Measurements from ENCODE around the gene BET1. TPM values are rescaled to one million over a fixed set of nuclear protein-coding genes. Genes with fewer than 3 reads are reported as not detected.
"Not testable (repeated sequence)": the region's sequence is repeated elsewhere in the genome, so short reads cannot be mapped to it uniquely, and the experiment has no call there.

BET1 gene
- total and polyA plus RNA-seq, 2 experiments from 2014 or later: 45.5 to 50.7 TPM

DNA sequence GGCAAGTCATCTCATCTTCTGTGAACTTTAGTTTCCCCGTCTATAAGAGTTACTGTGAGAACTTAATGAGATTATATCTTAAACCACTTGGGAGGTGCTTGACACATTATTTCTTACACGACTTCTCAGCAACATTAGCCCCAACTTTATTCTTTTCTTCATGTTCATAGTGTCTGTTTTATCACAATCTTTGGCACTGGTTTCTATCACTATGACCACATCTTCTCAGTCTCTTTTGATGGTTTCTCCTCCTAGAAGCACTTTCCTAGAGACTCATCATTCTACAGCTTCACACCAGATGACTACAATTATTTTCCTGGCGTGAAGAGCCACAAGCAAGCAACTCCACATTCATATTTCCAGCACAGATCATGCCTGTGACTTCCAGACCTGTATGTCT lies 26.5 kb upstream of the BET1 start:
- no peak overlapping the region for H3K4me2 ChIP-seq
- no peaks in the 10 kb centered on the region for H3K9me2 ChIP-seq (replicated peaks; ENCODE audit: insufficient read depth)
- 78% methylated on average over 3 of the region's 3 CpGs for whole genome bisulfite sequencing (ENCODE audit: low lambda C conversion rate, missing lambda C conversion rate)
- H3K36me3 ChIP-seq (replicated peaks; ENCODE audit: insufficient read depth, low read depth): no peaks in the 10 kb centered on the region
- TF ChIP-seq EZH2 (IDR thresholded peaks at IDR 0.05; ENCODE audit: borderline replicate concordance): no peak
- TF ChIP-seq, protein P1, sequence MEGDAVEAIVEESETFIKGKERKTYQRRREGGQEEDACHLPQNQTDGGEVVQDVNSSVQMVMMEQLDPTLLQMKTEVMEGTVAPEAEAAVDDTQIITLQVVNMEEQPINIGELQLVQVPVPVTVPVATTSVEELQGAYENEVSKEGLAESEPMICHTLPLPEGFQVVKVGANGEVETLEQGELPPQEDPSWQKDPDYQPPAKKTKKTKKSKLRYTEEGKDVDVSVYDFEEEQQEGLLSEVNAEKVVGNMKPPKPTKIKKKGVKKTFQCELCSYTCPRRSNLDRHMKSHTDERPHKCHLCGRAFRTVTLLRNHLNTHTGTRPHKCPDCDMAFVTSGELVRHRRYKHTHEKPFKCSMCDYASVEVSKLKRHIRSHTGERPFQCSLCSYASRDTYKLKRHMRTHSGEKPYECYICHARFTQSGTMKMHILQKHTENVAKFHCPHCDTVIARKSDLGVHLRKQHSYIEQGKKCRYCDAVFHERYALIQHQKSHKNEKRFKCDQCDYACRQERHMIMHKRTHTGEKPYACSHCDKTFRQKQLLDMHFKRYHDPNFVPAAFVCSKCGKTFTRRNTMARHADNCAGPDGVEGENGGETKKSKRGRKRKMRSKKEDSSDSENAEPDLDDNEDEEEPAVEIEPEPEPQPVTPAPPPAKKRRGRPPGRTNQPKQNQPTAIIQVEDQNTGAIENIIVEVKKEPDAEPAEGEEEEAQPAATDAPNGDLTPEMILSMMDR (IDR thresholded peaks at IDR 0.05; ENCODE audit: poor library complexity): no peak
- TF ChIP-seq EZH2phosphoT487 (IDR thresholded peaks at IDR 0.05; ENCODE audit: low read depth, severe bottlenecking, unreplicated experiment): no peak
- H3K79me2 ChIP-seq: no peaks in the 10 kb centered on the region
- no peak overlapping the region for H2AFZ ChIP-seq
- no peaks in the 10 kb centered on the region for H3K9me3 ChIP-seq (ENCODE audit: low read depth)
- H4K20me1 ChIP-seq (ENCODE audit: insufficient read depth, poor library complexity, severe bottlenecking): no peaks in the 10 kb centered on the region
- H3K27ac ChIP-seq: no peak overlapping the region
- no peak overlapping the region for H3K4me3 ChIP-seq
- H3K4me1 ChIP-seq (ENCODE audit: insufficient read depth): no peaks in the 10 kb centered on the region
- H3K27me3 ChIP-seq: no peaks in the 10 kb centered on the region
- DNase-seq (ENCODE audit: low spot score): no peak

DNA sequence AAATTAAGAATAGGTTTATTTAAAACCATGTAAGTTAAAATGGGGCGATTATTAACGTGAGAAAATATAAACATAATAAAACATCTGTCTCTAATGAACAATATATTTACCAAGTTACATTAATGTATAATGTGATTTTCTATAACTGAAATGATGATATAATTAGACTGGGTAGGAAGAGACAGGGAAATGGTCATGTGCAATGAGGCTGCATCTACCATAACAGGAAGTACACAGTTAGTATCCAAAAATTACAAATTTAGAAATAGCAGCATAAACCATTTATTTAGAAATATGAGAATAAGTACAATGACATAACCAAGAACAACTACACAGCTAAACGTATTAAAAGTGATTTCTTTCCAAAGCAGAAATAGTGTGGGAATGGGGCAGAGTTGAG lies 25.8 kb upstream of the BET1 start:
- no peaks in the 10 kb centered on the region for H3K9me3 ChIP-seq (ENCODE audit: low read depth)
- TF ChIP-seq EZH2 (IDR thresholded peaks at IDR 0.05; ENCODE audit: borderline replicate concordance): no peak
- TF ChIP-seq, protein P1 (IDR thresholded peaks at IDR 0.05; ENCODE audit: poor library complexity): no peak
- TF ChIP-seq EZH2phosphoT487 (IDR thresholded peaks at IDR 0.05; ENCODE audit: low read depth, severe bottlenecking, unreplicated experiment): no peak
- no peak for DNase-seq (ENCODE audit: low spot score)
- H3K79me2 ChIP-seq: no peaks in the 10 kb centered on the region
- no peak overlapping the region for H3K4me2 ChIP-seq
- no peak overlapping the region for H3K4me3 ChIP-seq
- H3K9me2 ChIP-seq (replicated peaks; ENCODE audit: insufficient read depth): no peaks in the 10 kb centered on the region
- 83% methylated on average over 3 of the region's 3 CpGs for WGBS (ENCODE audit: low lambda C conversion rate, missing lambda C conversion rate)
- H3K4me1 ChIP-seq (ENCODE audit: insufficient read depth): no peaks in the 10 kb centered on the region
- no peaks in the 10 kb centered on the region for H4K20me1 ChIP-seq (ENCODE audit: insufficient read depth, poor library complexity, severe bottlenecking)
- no peak overlapping the region for H3K27ac ChIP-seq
- H2AFZ ChIP-seq: no peak overlapping the region
- H3K36me3 ChIP-seq (replicated peaks; ENCODE audit: insufficient read depth, low read depth): no peaks in the 10 kb centered on the region
- no peaks in the 10 kb centered on the region for H3K27me3 ChIP-seq

DNA sequence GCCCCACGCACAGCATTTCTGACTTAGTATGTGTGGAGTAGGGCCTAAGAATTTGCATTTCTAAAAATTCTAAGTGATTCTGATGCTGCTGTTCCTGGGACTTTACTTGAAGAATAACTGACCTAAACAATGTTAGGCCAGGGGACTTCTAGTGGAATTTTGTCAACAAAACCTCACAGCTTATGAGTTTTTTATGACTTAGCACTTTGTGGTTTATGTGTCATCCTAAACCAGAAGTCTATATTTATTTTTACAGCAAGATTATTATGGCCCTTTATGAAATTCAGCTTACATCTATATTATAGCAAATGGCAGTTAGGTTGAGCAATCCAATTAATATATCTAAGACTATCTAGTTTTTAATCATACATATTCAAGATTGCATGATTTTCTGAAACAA lies 24.6 kb upstream of the BET1 start:
- Histone ChIP-seq H3K27ac (no peak overlapping the region), H4K20me1 (ENCODE audit: insufficient read depth, poor library complexity, severe bottlenecking) (no peaks in the 10 kb centered on the region), H3K27me3 (no peaks in the 10 kb centered on the region), H2AFZ (no peak overlapping the region), H3K9me2 (replicated peaks; ENCODE audit: insufficient read depth) (no peaks in the 10 kb centered on the region), H3K4me2 (no peak overlapping the region), H3K4me1 (ENCODE audit: insufficient read depth) (no peaks in the 10 kb centered on the region), H3K36me3 (replicated peaks; ENCODE audit: insufficient read depth, low read depth) (no peaks in the 10 kb centered on the region), H3K9me3 (ENCODE audit: low read depth) (no peaks in the 10 kb centered on the region), H3K79me2 (no peaks in the 10 kb centered on the region), H3K4me3 (no peak overlapping the region)
- 88% methylated on average over 1 of the region's 1 CpG for WGBS (ENCODE audit: low lambda C conversion rate, missing lambda C conversion rate)
- DNase-seq (ENCODE audit: low spot score): no peak
- TF ChIP-seq EZH2 (IDR thresholded peaks at IDR 0.05; ENCODE audit: borderline replicate concordance): no peak

DNA sequence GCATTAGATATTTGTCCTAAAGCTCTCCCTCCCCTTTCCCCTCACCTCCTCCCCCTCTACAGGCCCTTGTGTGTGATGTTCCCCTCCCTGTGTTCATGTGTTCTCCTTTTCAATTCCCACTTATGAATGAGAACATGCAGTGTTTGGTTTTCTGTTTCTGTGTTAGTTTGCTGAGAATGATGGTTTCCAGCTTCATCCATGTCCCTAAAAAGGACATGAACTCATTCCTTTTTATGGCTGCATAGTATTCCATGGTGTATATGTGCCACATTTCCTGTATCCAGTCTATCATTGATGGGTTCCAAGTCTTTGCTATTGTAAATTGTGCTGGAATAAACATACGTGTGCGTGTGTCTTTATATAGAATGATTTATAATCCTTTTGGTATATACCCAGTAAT lies 22.5 kb upstream of the BET1 start:
- H3K4me1 ChIP-seq (ENCODE audit: insufficient read depth); H3K9me3 ChIP-seq (ENCODE audit: low read depth): not testable (repeated sequence)

More for the DNA sequence above, 22.5 kb upstream of the BET1 start:
- not testable (repeated sequence) for H4K20me1 ChIP-seq (ENCODE audit: insufficient read depth, poor library complexity, severe bottlenecking); H3K9me2 ChIP-seq (replicated peaks; ENCODE audit: insufficient read depth); H3K4me2 ChIP-seq; H3K4me3 ChIP-seq; H3K36me3 ChIP-seq (replicated peaks; ENCODE audit: insufficient read depth, low read depth); H3K79me2 ChIP-seq; H2AFZ ChIP-seq; H3K27me3 ChIP-seq; H3K27ac ChIP-seq; DNase-seq (ENCODE audit: low spot score)
- WGBS (ENCODE audit: low lambda C conversion rate, missing lambda C conversion rate): 92% methylated on average over 2 of the region's 2 CpGs

Measured in hepatocyte (in vitro differentiated cells).